ENCODE data around the gene PTPRN2.
"Not testable (repeated sequence)": the region's sequence is repeated elsewhere in the genome, so short reads cannot be mapped to it uniquely, and the experiment has no call there.

PTPRN2 gene

DNA sequence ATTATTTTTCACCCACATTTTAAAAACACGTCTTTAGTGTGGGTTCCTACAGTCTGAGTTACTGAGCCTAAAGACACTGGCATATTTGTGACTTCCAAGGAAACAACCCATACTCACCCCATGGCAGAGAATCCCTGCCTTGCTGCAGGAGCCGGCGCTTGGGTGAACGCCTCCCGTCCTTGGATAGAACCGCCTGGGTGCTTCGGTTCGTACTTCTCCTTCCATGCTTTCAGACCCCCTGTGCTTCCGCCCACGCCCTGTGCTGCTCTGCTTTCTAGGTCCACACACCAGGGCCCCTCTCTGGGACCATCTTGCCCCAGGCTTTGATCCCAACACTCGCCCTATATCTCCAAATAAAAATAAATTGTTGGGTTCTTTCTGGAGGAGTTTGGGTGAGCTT, 125.8 kb downstream of the PTPRN2 start:
- H3K23ac ChIP-seq (ENCODE audit: low read length), result no peak overlapping the region
- no peak overlapping the region for H3K9ac ChIP-seq (ENCODE audit: low read length)
- no peak overlapping the region for H3K4ac ChIP-seq (ENCODE audit: low read depth, low read length)
- no peaks in the 10 kb centered on the region for H3K79me1 ChIP-seq (ENCODE audit: low read length)
- H3K4me3 ChIP-seq (ENCODE audit: low read length), result no peak overlapping the region
- no peaks in the 10 kb centered on the region for H3K36me3 ChIP-seq (ENCODE audit: control insufficient read depth, insufficient read depth, low read length)
- H2BK5ac ChIP-seq (ENCODE audit: low read length), result no peak overlapping the region
- H4K8ac ChIP-seq (ENCODE audit: low read depth, low read length), result no peak overlapping the region
- no peak overlapping the region for H2BK15ac ChIP-seq (replicated peaks; ENCODE audit: low read depth)
- no peak overlapping the region for H3K27ac ChIP-seq (ENCODE audit: low read depth, low read length)
- DNase-seq, result no peak
- no peaks in the 10 kb centered on the region for H3K4me1 ChIP-seq (ENCODE audit: control insufficient read depth, low read depth, low read length)
- H3K56ac ChIP-seq (ENCODE audit: low read length), result no peak overlapping the region
- H2BK120ac ChIP-seq (ENCODE audit: low read depth, low read length), result no peak overlapping the region
- no peak overlapping the region for H4K5ac ChIP-seq (ENCODE audit: low read length)
- H3K18ac ChIP-seq (ENCODE audit: low read length), result no peak overlapping the region
- H2AK5ac ChIP-seq (ENCODE audit: low read length), result no peak overlapping the region
- no CpG with 5 or more reads among the region's 11 CpGs for WGBS (ENCODE audit: extremely low coverage, insufficient coverage, low lambda C conversion rate)
- H3K79me2 ChIP-seq (ENCODE audit: control insufficient read depth, insufficient read depth, low read length), result no peaks in the 10 kb centered on the region
- H3K27me3 ChIP-seq (ENCODE audit: insufficient read depth, low read length, poor library complexity), result no peaks in the 10 kb centered on the region
- no peak overlapping the region for H3K4me2 ChIP-seq (ENCODE audit: low read length)

DNA sequence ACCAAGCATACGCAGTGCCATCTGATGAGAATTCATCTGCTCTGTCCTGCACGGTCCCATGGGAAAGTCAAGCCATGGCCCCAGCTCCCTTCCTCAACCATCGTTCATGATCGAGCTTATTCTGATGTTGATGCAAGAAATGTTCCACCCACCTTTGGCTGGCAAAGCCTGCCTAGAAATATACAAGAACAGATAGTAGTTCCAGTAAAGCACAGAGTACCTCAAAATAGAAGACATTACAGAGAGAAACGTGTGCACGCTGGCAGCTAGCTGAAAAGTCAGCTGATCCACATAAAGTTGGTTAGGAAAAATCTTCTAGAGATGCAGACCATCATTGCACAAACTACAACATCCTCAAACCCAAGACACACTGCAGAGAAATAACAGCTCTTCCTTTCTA, 127.0 kb downstream of the PTPRN2 start:
- H2BK15ac ChIP-seq (replicated peaks; ENCODE audit: low read depth), result no peak overlapping the region
- no peak overlapping the region for H3K4ac ChIP-seq (ENCODE audit: low read depth, low read length)
- no peak overlapping the region for H3K23ac ChIP-seq (ENCODE audit: low read length)
- no CpG with 5 or more reads among the region's 6 CpGs for WGBS (ENCODE audit: extremely low coverage, insufficient coverage, low lambda C conversion rate)
- H4K8ac ChIP-seq (ENCODE audit: low read depth, low read length), result no peak overlapping the region
- no peak overlapping the region for H3K4me3 ChIP-seq (ENCODE audit: low read length)
- H3K4me1 ChIP-seq (ENCODE audit: control insufficient read depth, low read depth, low read length), result no peaks in the 10 kb centered on the region
- no peak overlapping the region for H3K4me2 ChIP-seq (ENCODE audit: low read length)
- no peak overlapping the region for H4K5ac ChIP-seq (ENCODE audit: low read length)
- no peak overlapping the region for H3K18ac ChIP-seq (ENCODE audit: low read length)
- no peak overlapping the region for H2BK120ac ChIP-seq (ENCODE audit: low read depth, low read length)
- H3K56ac ChIP-seq (ENCODE audit: low read length), result no peak overlapping the region
- no peaks in the 10 kb centered on the region for H3K27me3 ChIP-seq (ENCODE audit: insufficient read depth, low read length, poor library complexity)
- H3K79me1 ChIP-seq (ENCODE audit: low read length), result no peaks in the 10 kb centered on the region
- no peak overlapping the region for H3K27ac ChIP-seq (ENCODE audit: low read depth, low read length)
- H2AK5ac ChIP-seq (ENCODE audit: low read length), result no peak overlapping the region
- no peaks in the 10 kb centered on the region for H3K36me3 ChIP-seq (ENCODE audit: control insufficient read depth, insufficient read depth, low read length)
- no peaks in the 10 kb centered on the region for H3K79me2 ChIP-seq (ENCODE audit: control insufficient read depth, insufficient read depth, low read length)
- H3K9ac ChIP-seq (ENCODE audit: low read length), result no peak overlapping the region
- no peak overlapping the region for H2BK5ac ChIP-seq (ENCODE audit: low read length)
- DNase-seq, result no peak

DNA sequence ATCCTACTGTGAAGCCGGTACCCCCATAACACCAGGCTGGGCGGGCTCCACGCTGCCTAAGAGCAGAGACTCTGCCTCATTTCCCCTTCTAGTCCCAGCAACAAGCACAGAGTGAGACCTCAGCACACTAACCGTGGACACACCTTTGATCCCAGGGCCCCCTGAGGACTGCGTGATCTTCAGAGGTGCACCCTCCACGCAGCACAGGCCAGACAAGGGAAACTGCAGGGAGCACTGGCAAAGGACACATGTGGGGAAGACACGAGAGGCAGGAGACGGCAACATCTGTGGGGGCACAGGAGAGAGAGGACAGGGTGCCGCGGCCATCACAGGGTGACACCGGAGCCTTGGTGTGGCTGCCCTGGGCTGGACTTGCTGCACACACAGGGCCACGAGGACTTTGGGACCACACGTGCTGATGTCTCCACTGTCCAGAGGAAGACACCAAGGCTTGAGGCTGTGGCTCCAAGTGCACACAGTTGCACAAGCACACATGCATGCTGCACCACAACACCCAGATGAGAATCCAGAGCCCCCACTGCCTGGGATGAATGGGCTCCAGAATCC, 128.8 kb downstream of the PTPRN2 start:
- no peak overlapping the region for H3K18ac ChIP-seq (ENCODE audit: low read length)
- no peaks in the 10 kb centered on the region for H3K27me3 ChIP-seq (ENCODE audit: insufficient read depth, low read length, poor library complexity)
- no peak for DNase-seq
- no peak overlapping the region for H3K56ac ChIP-seq (ENCODE audit: low read length)
- H3K79me1 ChIP-seq (ENCODE audit: low read length), result no peaks in the 10 kb centered on the region
- H3K9ac ChIP-seq (ENCODE audit: low read length), result no peak overlapping the region
- no peaks in the 10 kb centered on the region for H3K79me2 ChIP-seq (ENCODE audit: control insufficient read depth, insufficient read depth, low read length)
- no peak overlapping the region for H3K23ac ChIP-seq (ENCODE audit: low read length)
- no peaks in the 10 kb centered on the region for H3K4me1 ChIP-seq (ENCODE audit: control insufficient read depth, low read depth, low read length)
- no peak overlapping the region for H4K5ac ChIP-seq (ENCODE audit: low read length)
- WGBS (ENCODE audit: extremely low coverage, insufficient coverage, low lambda C conversion rate), result no CpG with 5 or more reads among the region's 13 CpGs
- no peak overlapping the region for H2BK5ac ChIP-seq (ENCODE audit: low read length)
- no peak overlapping the region for H2AK5ac ChIP-seq (ENCODE audit: low read length)
- H2BK120ac ChIP-seq (ENCODE audit: low read depth, low read length), result no peak overlapping the region
- no peak overlapping the region for H3K27ac ChIP-seq (ENCODE audit: low read depth, low read length)
- H3K36me3 ChIP-seq (ENCODE audit: control insufficient read depth, insufficient read depth, low read length), result no peaks in the 10 kb centered on the region
- no peak overlapping the region for H3K4me3 ChIP-seq (ENCODE audit: low read length)
- no peak overlapping the region for H3K4ac ChIP-seq (ENCODE audit: low read depth, low read length)
- no peak overlapping the region for H2BK15ac ChIP-seq (replicated peaks; ENCODE audit: low read depth)
- H4K8ac ChIP-seq (ENCODE audit: low read depth, low read length), result no peak overlapping the region
- no peak overlapping the region for H3K4me2 ChIP-seq (ENCODE audit: low read length)

DNA sequence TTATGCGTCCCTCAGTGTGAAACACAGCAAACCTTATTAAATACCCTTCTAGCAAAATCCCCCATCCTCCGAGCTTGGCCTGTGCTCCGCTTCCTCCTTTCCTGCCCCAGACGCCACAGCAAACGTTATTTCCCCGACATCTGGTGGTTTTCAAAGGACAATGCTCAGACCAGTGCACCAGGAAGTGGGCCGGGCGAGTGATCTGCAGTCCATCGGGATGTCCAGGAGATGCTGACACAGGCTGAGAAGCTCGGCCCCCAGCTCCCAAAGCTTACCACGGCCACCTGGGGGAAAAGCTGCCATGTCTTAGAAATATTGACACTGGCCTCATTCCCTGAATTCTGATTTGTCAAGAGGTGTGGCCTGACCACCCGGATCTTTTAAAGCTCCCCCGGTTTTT, 129.5 kb downstream of the PTPRN2 start:
- H2BK15ac ChIP-seq (replicated peaks; ENCODE audit: low read depth), result no peak overlapping the region
- H3K4me2 ChIP-seq (ENCODE audit: low read length), result no peak overlapping the region
- DNase-seq, result no peak
- H3K9ac ChIP-seq (ENCODE audit: low read length), result no peak overlapping the region
- no peak overlapping the region for H2AK5ac ChIP-seq (ENCODE audit: low read length)
- H3K18ac ChIP-seq (ENCODE audit: low read length), result no peak overlapping the region
- H3K79me2 ChIP-seq (ENCODE audit: control insufficient read depth, insufficient read depth, low read length), result no peaks in the 10 kb centered on the region
- H2BK120ac ChIP-seq (ENCODE audit: low read depth, low read length), result no peak overlapping the region
- H3K4me1 ChIP-seq (ENCODE audit: control insufficient read depth, low read depth, low read length), result no peaks in the 10 kb centered on the region
- H4K5ac ChIP-seq (ENCODE audit: low read length), result no peak overlapping the region
- H3K79me1 ChIP-seq (ENCODE audit: low read length), result no peaks in the 10 kb centered on the region
- no peak overlapping the region for H3K56ac ChIP-seq (ENCODE audit: low read length)
- H3K4ac ChIP-seq (ENCODE audit: low read depth, low read length), result no peak overlapping the region
- no peaks in the 10 kb centered on the region for H3K36me3 ChIP-seq (ENCODE audit: control insufficient read depth, insufficient read depth, low read length)
- H3K27me3 ChIP-seq (ENCODE audit: insufficient read depth, low read length, poor library complexity), result no peaks in the 10 kb centered on the region
- no peak overlapping the region for H4K8ac ChIP-seq (ENCODE audit: low read depth, low read length)
- H3K4me3 ChIP-seq (ENCODE audit: low read length), result no peak overlapping the region
- whole genome bisulfite sequencing (ENCODE audit: extremely low coverage, insufficient coverage, low lambda C conversion rate), result no CpG with 5 or more reads among the region's 13 CpGs
- H3K27ac ChIP-seq (ENCODE audit: low read depth, low read length), result no peak overlapping the region
- H2BK5ac ChIP-seq (ENCODE audit: low read length), result no peak overlapping the region
- H3K23ac ChIP-seq (ENCODE audit: low read length), result no peak overlapping the region

DNA sequence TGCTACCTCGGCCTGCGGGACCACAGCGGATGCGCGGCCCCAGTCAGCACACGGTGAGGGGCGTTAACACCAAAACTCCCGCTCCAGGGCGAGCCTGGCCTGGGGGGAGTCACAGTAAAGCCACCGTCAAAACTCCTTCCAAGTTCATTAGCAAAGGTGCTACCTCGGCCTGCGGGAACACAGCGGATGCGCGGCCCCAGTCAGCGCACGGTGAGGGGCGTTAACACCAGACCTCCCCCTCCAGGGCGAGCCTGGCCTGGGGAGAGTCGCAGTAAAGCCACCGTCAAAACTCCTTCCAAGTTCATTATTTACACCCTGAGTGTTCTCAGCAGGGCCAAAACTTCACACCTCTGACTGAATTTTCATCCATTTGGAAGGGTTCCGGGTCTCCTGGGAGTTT, 130.0 kb downstream of the PTPRN2 start:
- no CpG with 5 or more reads among the region's 22 CpGs for WGBS (ENCODE audit: extremely low coverage, insufficient coverage, low lambda C conversion rate)

DNA sequence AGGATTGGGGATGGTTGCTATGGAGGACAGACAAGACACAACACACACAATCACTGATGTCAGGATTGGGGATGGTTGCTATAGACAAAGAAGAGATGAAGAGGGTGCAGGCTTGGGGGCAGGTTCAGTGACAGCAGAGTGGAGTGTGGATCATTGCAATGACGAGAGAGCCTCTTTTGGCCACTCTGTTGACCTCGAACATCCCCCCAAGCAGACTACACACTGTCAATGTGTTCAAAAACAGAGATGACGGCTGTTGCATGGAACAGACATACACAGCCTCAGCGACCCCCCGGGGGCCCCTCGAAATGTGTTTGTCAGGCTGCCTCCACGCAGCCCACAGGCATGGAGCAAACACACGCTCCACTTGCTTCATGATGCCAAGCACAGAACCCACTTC, 133.0 kb downstream of the PTPRN2 start:
- no peak overlapping the region for H3K27ac ChIP-seq (ENCODE audit: low read depth, low read length)
- no CpG with 5 or more reads among the region's 8 CpGs for WGBS (ENCODE audit: extremely low coverage, insufficient coverage, low lambda C conversion rate)
- no peaks in the 10 kb centered on the region for H3K4me1 ChIP-seq (ENCODE audit: control insufficient read depth, low read depth, low read length)

More for the DNA sequence above, 130.0 kb downstream of the PTPRN2 start:
- H3K79me2 ChIP-seq (ENCODE audit: control insufficient read depth, insufficient read depth, low read length); H3K4ac ChIP-seq (ENCODE audit: low read depth, low read length); H3K4me3 ChIP-seq (ENCODE audit: low read length); H3K4me1 ChIP-seq (ENCODE audit: control insufficient read depth, low read depth, low read length); H3K23ac ChIP-seq (ENCODE audit: low read length); H2BK120ac ChIP-seq (ENCODE audit: low read depth, low read length); DNase-seq; H4K5ac ChIP-seq (ENCODE audit: low read length); H4K8ac ChIP-seq (ENCODE audit: low read depth, low read length); H3K18ac ChIP-seq (ENCODE audit: low read length); H3K27ac ChIP-seq (ENCODE audit: low read depth, low read length); H3K79me1 ChIP-seq (ENCODE audit: low read length); H3K56ac ChIP-seq (ENCODE audit: low read length); H3K4me2 ChIP-seq (ENCODE audit: low read length); H3K27me3 ChIP-seq (ENCODE audit: insufficient read depth, low read length, poor library complexity); H2BK15ac ChIP-seq (replicated peaks; ENCODE audit: low read depth); H3K36me3 ChIP-seq (ENCODE audit: control insufficient read depth, insufficient read depth, low read length); H3K9ac ChIP-seq (ENCODE audit: low read length); H2BK5ac ChIP-seq (ENCODE audit: low read length); H2AK5ac ChIP-seq (ENCODE audit: low read length): not testable (repeated sequence)

More for the DNA sequence above, 133.0 kb downstream of the PTPRN2 start:
- Histone ChIP-seq H2AK5ac (ENCODE audit: low read length) (no peak overlapping the region), H3K4me2 (ENCODE audit: low read length) (no peak overlapping the region), H2BK5ac (ENCODE audit: low read length) (no peak overlapping the region), H3K36me3 (ENCODE audit: control insufficient read depth, insufficient read depth, low read length) (no peaks in the 10 kb centered on the region), H2BK15ac (replicated peaks; ENCODE audit: low read depth) (no peak overlapping the region), H3K27me3 (ENCODE audit: insufficient read depth, low read length, poor library complexity) (no peaks in the 10 kb centered on the region), H3K79me1 (ENCODE audit: low read length) (no peaks in the 10 kb centered on the region), H3K4ac (ENCODE audit: low read depth, low read length) (no peak overlapping the region), H3K79me2 (ENCODE audit: control insufficient read depth, insufficient read depth, low read length) (no peaks in the 10 kb centered on the region), H3K56ac (ENCODE audit: low read length) (no peak overlapping the region), H4K5ac (ENCODE audit: low read length) (no peak overlapping the region), H3K18ac (ENCODE audit: low read length) (no peak overlapping the region), H2BK120ac (ENCODE audit: low read depth, low read length) (no peak overlapping the region), H3K23ac (ENCODE audit: low read length) (no peak overlapping the region), H3K4me3 (ENCODE audit: low read length) (no peak overlapping the region), H3K9ac (ENCODE audit: low read length) (no peak overlapping the region), H4K8ac (ENCODE audit: low read depth, low read length) (no peak overlapping the region)
- no peak for DNase-seq
